ENCODE data around the gene SETD1B. TPM values are rescaled to one million over a fixed set of nuclear protein-coding genes. Genes with fewer than 3 reads are reported as not detected.
"Not testable (repeated sequence)": the region's sequence is repeated elsewhere in the genome, so short reads cannot be mapped to it uniquely, and the experiment has no call there.

The SETD1B gene
- polyA plus RNA-seq, 1 experiment: 1.1 TPM

DNA sequence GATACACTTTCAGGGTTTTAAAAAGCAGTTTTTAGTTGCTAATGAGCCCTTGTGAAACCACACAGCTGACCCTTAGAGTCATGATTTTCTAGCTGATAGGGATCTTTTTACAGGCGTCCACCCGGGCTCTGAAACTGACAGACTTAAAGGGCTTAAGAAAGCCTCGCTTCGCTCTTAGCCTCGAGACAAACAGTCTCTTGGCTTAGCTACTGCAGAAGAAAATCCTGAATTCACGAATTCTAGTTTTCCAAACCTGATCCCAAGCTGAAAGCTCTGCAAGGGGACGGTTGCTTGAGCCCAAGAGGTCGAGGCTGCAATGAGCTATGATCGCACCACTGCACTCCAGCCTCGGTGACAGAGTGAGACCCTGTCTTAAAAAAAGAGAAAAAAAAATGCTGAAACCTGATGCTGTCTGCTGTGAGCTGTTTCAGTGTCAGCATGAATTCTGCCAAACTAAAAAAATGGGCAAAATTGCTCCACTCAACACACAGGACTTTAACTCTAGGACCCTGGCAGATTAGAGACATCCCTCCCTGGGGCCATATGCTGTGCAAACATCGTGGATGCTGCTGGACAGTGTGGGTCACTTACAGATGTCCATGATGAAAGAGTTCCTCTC is 57.9 kb downstream of the SETD1B start:
- Histone ChIP-seq H3K27me3 (ENCODE audit: control insufficient read depth, insufficient read depth, low read length) (no peaks in the 10 kb centered on the region), H3K27ac (ENCODE audit: low read depth, low read length) (no peak overlapping the region), H3K9me3 (ENCODE audit: control insufficient read depth, insufficient read depth, low read length) (no peaks in the 10 kb centered on the region), H3K4me3 (ENCODE audit: low read depth, low read length) (peak overlapping the region; percentile 29)
- TF ChIP-seq, protein P1, sequence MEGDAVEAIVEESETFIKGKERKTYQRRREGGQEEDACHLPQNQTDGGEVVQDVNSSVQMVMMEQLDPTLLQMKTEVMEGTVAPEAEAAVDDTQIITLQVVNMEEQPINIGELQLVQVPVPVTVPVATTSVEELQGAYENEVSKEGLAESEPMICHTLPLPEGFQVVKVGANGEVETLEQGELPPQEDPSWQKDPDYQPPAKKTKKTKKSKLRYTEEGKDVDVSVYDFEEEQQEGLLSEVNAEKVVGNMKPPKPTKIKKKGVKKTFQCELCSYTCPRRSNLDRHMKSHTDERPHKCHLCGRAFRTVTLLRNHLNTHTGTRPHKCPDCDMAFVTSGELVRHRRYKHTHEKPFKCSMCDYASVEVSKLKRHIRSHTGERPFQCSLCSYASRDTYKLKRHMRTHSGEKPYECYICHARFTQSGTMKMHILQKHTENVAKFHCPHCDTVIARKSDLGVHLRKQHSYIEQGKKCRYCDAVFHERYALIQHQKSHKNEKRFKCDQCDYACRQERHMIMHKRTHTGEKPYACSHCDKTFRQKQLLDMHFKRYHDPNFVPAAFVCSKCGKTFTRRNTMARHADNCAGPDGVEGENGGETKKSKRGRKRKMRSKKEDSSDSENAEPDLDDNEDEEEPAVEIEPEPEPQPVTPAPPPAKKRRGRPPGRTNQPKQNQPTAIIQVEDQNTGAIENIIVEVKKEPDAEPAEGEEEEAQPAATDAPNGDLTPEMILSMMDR (IDR thresholded peaks at IDR 0.05; ENCODE audit: low read depth, low read length): no peak
- POLR2A ChIA-PET: interaction anchor here (1.0 to 1.4 kb wide), 2 partner anchors 11 to 26 kb away, joined by 4 to 5 read pairs; partner anchors contain the start of gene PSMD9
- DNase-seq (ENCODE audit: low read depth, low spot score): no peak
- CTCF ChIA-PET: interaction anchor here (0.6 to 1.4 kb wide), 5 partner anchors 9 to 332 kb away, joined by 3 to 5 read pairs (median 4); no protein-coding TSS in a partner anchor

DNA sequence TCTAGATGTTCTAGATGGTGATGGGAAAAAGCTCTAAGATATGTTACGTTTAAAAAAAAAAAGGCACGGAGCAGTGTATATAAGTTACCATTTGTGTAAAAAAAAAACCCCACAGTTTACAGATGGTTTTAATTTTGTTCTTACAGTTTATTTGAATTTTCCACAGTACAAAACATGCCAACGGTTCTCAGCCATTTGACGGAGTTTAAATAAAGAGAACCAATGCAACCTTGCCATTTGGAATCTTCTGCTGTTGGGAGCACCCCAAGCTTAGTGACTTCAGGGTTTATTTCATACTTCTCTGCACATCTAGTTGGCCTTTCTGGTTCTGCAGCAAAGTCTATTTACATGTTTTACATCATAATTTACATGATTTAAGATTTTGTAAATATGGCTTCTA is 62.5 kb downstream of the SETD1B start:
- H3K4me3 ChIP-seq (ENCODE audit: low read depth, low read length): no peak overlapping the region
- no peak overlapping the region for H3K27ac ChIP-seq (ENCODE audit: low read depth, low read length)
- no peaks in the 10 kb centered on the region for H3K27me3 ChIP-seq (ENCODE audit: control insufficient read depth, insufficient read depth, low read length)
- POLR2A ChIA-PET: interaction anchor here (0.6 to 1.4 kb wide), 4 partner anchors 22 to 214 kb away, joined by 4 to 6 read pairs (median 6); partner anchors contain the start of gene PSMD9
- H3K9me3 ChIP-seq (ENCODE audit: control insufficient read depth, insufficient read depth, low read length): no peaks in the 10 kb centered on the region
- TF ChIP-seq, protein P1 (IDR thresholded peaks at IDR 0.05; ENCODE audit: low read depth, low read length): no peak
- CTCF ChIA-PET: interaction anchor here (0.6 to 1.5 kb wide), 5 partner anchors 22 to 523 kb away, joined by 3 to 6 read pairs (median 5); partner anchors contain the start of gene PSMD9
- peak; percentile 16 for DNase-seq (ENCODE audit: low read depth, low spot score)

DNA sequence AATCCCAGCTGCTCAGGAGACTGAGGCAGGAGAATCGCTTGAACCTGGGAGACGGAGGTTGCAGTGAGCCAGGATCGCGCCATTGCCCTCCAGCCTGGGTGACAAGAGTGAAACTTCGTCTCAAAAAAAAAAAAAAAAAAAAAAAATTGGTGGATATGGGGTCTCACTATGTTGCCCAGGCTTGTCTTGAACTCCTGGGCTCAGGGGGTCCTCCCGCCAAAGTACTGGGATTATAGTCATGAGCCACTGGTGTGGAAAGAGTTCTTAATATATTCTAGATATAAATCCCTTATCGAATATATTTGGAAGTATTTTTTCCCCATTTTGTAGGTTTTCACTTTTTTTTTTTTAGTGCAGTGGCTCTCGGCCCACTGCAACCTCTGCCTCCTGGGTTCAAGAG is 65.4 kb downstream of the SETD1B start:
- DNase-seq (ENCODE audit: low read depth, low spot score); H3K27me3 ChIP-seq (ENCODE audit: control insufficient read depth, insufficient read depth, low read length); POLR2A ChIA-PET; H3K4me3 ChIP-seq (ENCODE audit: low read depth, low read length); H3K9me3 ChIP-seq (ENCODE audit: control insufficient read depth, insufficient read depth, low read length); H3K27ac ChIP-seq (ENCODE audit: low read depth, low read length): not testable (repeated sequence)
- CTCF ChIA-PET: interaction anchor here (1.4 to 2.5 kb wide), 3 partner anchors 19 to 75 kb away, joined by 4 to 10 read pairs (median 4); partner anchors contain the start of gene RHOF

DNA sequence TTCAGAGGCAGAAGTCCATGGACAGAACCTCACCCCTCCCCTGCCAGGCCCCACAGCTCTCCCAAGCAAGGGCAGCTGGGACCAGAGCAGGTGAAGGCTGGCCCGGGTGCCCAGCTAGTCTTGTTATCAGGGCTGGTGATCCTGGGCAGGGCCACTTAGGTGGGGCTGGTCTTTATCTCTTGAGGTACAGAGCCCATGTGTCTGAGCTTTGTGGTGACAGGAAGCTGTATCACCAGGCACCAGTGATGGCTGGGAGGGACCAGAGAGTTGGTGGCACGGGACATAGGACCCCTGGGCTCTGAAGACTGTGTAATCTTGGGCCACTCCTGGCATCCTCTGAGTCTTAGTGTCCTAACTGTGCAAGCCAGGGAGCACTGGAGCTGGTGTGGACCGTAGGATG is 67.7 kb downstream of the SETD1B start:
- CTCF ChIA-PET: interaction anchor here (0.9 to 1.6 kb wide), 3 partner anchors 10 to 59 kb away, joined by 3 to 7 read pairs (median 4); partner anchors contain the start of gene PSMD9
- TF ChIP-seq, protein P1 (IDR thresholded peaks at IDR 0.05; ENCODE audit: low read depth, low read length): no peak
- POLR2A ChIA-PET: interaction anchor here (1.1 to 2.4 kb wide), 3 partner anchors 10 to 59 kb away, joined by 3 to 18 read pairs (median 4); partner anchors contain the start of gene PSMD9
- no peak overlapping the region for H3K4me3 ChIP-seq (ENCODE audit: low read depth, low read length)
- H3K27ac ChIP-seq (ENCODE audit: low read depth, low read length): peak overlapping the region; percentile 11
- H3K9me3 ChIP-seq (ENCODE audit: control insufficient read depth, insufficient read depth, low read length): no peaks in the 10 kb centered on the region
- no peak for DNase-seq (ENCODE audit: low read depth, low spot score)
- no peaks in the 10 kb centered on the region for H3K27me3 ChIP-seq (ENCODE audit: control insufficient read depth, insufficient read depth, low read length)

DNA sequence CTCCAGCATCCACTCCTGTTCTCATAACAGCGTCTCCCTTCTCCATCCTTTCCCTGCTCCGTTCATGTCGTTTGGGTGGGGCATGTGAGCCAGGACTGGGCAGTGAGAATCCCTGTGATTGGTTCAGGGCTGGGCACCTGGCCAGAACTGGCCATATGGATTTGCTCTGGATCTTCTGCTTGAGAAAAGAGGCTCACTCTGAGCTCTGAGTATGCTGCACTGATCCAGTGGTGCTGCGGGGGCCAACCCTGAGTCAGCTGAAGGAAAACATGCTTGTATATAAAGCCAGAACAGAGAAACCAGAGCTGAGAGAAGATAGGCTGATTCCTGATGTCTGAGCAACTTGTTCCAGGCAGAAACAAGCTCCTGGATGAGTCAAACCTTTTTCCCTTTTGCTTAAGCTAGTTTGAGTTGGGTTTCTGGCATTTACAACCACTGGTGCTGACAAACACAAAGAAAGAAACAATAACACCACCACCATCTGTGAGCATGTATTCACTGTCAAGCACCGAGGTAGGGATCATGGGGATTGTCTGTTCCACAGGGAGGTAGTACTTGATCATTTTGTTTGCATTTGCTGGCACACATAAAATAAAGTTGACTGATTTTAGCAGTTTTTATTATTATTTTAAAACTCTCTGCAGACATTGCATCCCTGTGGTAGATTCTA is 68.9 kb downstream of the SETD1B start:
- no peaks in the 10 kb centered on the region for H3K9me3 ChIP-seq (ENCODE audit: control insufficient read depth, insufficient read depth, low read length)
- peak overlapping the region; percentile 27 for H3K4me3 ChIP-seq (ENCODE audit: low read depth, low read length)
- TF ChIP-seq, protein P1 (IDR thresholded peaks at IDR 0.05; ENCODE audit: low read depth, low read length): no peak
- ChIA-PET CTCF (interaction anchor here (0.9 to 1.2 kb wide), 4 partner anchors 16 to 78 kb away, joined by 3 to 6 read pairs (median 4); partner anchors contain the start of gene PSMD9), POLR2A (interaction anchor here (0.5 to 2.4 kb wide), 11 partner anchors 11 to 377 kb away, joined by 3 to 18 read pairs (median 4); partner anchors contain the start of gene PSMD9)
- no peaks in the 10 kb centered on the region for H3K27me3 ChIP-seq (ENCODE audit: control insufficient read depth, insufficient read depth, low read length)
- peak overlapping the region; percentile 97 for H3K27ac ChIP-seq (ENCODE audit: low read depth, low read length)
- DNase-seq (ENCODE audit: low read depth, low spot score): peak; percentile 98
